ENCODE results near the gene GDPD4.

DNA sequence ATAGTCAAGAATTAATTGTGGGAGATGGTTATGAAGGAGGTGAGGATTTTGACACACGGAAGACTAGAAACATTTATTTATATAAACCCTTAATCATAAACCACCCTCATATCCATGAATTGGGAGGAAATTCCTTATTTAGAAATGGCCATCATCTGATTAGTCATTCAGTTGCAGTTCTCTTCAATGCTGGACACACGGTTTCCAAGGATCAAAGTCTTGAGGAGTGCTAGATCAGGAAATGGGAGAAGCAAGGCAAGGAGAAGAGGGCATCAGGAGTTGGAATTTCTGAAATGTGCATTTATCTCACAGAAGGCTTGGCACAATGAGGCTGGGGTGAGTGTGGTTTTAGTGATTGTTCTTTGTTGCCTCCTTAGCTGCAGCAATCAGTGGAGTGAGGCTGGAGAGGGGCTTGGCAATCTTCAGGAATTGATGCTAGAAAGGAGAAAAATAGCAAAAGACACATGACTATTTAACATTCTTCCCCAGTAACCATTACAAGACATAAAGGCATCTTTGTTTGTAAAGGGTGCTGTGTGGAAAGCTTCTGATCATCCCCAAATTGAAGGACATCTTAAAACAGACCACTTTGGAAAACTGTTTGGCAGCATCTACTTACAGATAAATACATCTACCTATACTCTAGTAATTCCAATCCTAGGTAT, 21.6 kb upstream of the GDPD4 start:
- TF ChIP-seq CTCF (IDR thresholded peaks at IDR 0.05) (no peak), POLR2A (IDR thresholded peaks at IDR 0.05) (no peak)

All from uterus (tissue), 2 donors.